ENCODE data around the gene DHRS3. TPM values are rescaled to one million over a fixed set of nuclear protein-coding genes. Genes with fewer than 3 reads are reported as not detected.

DHRS3 gene
- total RNA-seq, 1 experiment from 2014 or later = 0.19 TPM

GRCh38 chr1:12594966-12595756 lies 22.8 kb downstream of the DHRS3 start:
- Histone ChIP-seq H2AFZ (ENCODE audit: low read length) (no peak overlapping the region), H3K36me3 (ENCODE audit: insufficient read depth, low read length) (no peaks in the 10 kb centered on the region), H3K27me3 (ENCODE audit: low read length) (no peaks in the 10 kb centered on the region), H4K20me1 (ENCODE audit: insufficient read depth, low read depth, low read length) (no peaks in the 10 kb centered on the region), H3K27ac (ENCODE audit: low read length) (no peak overlapping the region), H3K4me2 (ENCODE audit: low read depth, low read length, poor library complexity, severe bottlenecking) (no peak overlapping the region), H3K79me2 (ENCODE audit: low read length) (no peaks in the 10 kb centered on the region), H3K4me1 (ENCODE audit: low read length) (no peaks in the 10 kb centered on the region), H3K9ac (ENCODE audit: low read length) (no peak overlapping the region), H3K9me3 (ENCODE audit: low read length) (no peaks in the 10 kb centered on the region), H3K9me2 (replicated peaks; ENCODE audit: insufficient read depth, low read length) (no peaks in the 10 kb centered on the region), H3K4me3 (ENCODE audit: low read length) (no peak overlapping the region)
- DNase-seq = no peak

- Histone ChIP-seq H3K27me3 (ENCODE audit: low read length) (no peaks in the 10 kb centered on the region), H3K36me3 (ENCODE audit: insufficient read depth, low read length) (no peaks in the 10 kb centered on the region), H3K27ac (ENCODE audit: low read length) (no peak overlapping the region), H3K79me2 (ENCODE audit: low read length) (no peaks in the 10 kb centered on the region), H3K9me2 (replicated peaks; ENCODE audit: insufficient read depth, low read length) (no peaks in the 10 kb centered on the region), H4K20me1 (ENCODE audit: insufficient read depth, low read depth, low read length) (no peaks in the 10 kb centered on the region), H3K4me1 (ENCODE audit: low read length) (no peaks in the 10 kb centered on the region), H3K9ac (ENCODE audit: low read length) (no peak overlapping the region), H3K9me3 (ENCODE audit: low read length) (no peaks in the 10 kb centered on the region), H3K4me3 (ENCODE audit: low read length) (no peak overlapping the region), H2AFZ (ENCODE audit: low read length) (no peak overlapping the region), H3K4me2 (ENCODE audit: low read depth, low read length, poor library complexity, severe bottlenecking) (no peak overlapping the region)
- no peak for DNase-seq
Observed at GRCh38 chr1:12594490-12594889, 23.5 kb downstream of the DHRS3 start.

- no peak overlapping the region for H3K9ac ChIP-seq (ENCODE audit: low read length)
- H3K27ac ChIP-seq (ENCODE audit: low read length) = no peak overlapping the region
- H4K20me1 ChIP-seq (ENCODE audit: insufficient read depth, low read depth, low read length) = no peaks in the 10 kb centered on the region
- H3K9me2 ChIP-seq (replicated peaks; ENCODE audit: insufficient read depth, low read length) = no peaks in the 10 kb centered on the region
- H3K27me3 ChIP-seq (ENCODE audit: low read length) = no peaks in the 10 kb centered on the region
- H2AFZ ChIP-seq (ENCODE audit: low read length) = no peak overlapping the region
- no peak overlapping the region for H3K4me3 ChIP-seq (ENCODE audit: low read length)
- no peaks in the 10 kb centered on the region for H3K79me2 ChIP-seq (ENCODE audit: low read length)
- no peaks in the 10 kb centered on the region for H3K36me3 ChIP-seq (ENCODE audit: insufficient read depth, low read length)
- no peak for DNase-seq
- H3K9me3 ChIP-seq (ENCODE audit: low read length) = no peaks in the 10 kb centered on the region
- no peaks in the 10 kb centered on the region for H3K4me1 ChIP-seq (ENCODE audit: low read length)
- no peak overlapping the region for H3K4me2 ChIP-seq (ENCODE audit: low read depth, low read length, poor library complexity, severe bottlenecking)
Observed at GRCh38 chr1:12593621-12594066, 24.4 kb downstream of the DHRS3 start.

GRCh38 chr1:12592496-12592895 lies 25.5 kb downstream of the DHRS3 start:
- Histone ChIP-seq H3K79me2 (ENCODE audit: low read length) (no peaks in the 10 kb centered on the region), H3K9me3 (ENCODE audit: low read length) (no peaks in the 10 kb centered on the region), H4K20me1 (ENCODE audit: insufficient read depth, low read depth, low read length) (no peaks in the 10 kb centered on the region)

GRCh38 chr1:12591267-12591938 lies 26.6 kb downstream of the DHRS3 start:
- DNase-seq = no peak
- H3K27ac ChIP-seq (ENCODE audit: low read length) = no peak overlapping the region
- H3K27me3 ChIP-seq (ENCODE audit: low read length) = no peaks in the 10 kb centered on the region
- H3K4me3 ChIP-seq (ENCODE audit: low read length) = no peak overlapping the region
- H3K9me2 ChIP-seq (replicated peaks; ENCODE audit: insufficient read depth, low read length) = no peaks in the 10 kb centered on the region
- no peak overlapping the region for H3K4me2 ChIP-seq (ENCODE audit: low read depth, low read length, poor library complexity, severe bottlenecking)
- no peaks in the 10 kb centered on the region for H3K36me3 ChIP-seq (ENCODE audit: insufficient read depth, low read length)
- no peaks in the 10 kb centered on the region for H3K79me2 ChIP-seq (ENCODE audit: low read length)
- H2AFZ ChIP-seq (ENCODE audit: low read length) = no peak overlapping the region
- H3K9ac ChIP-seq (ENCODE audit: low read length) = no peak overlapping the region
- no peaks in the 10 kb centered on the region for H3K4me1 ChIP-seq (ENCODE audit: low read length)
- H4K20me1 ChIP-seq (ENCODE audit: insufficient read depth, low read depth, low read length) = no peaks in the 10 kb centered on the region
- no peaks in the 10 kb centered on the region for H3K9me3 ChIP-seq (ENCODE audit: low read length)

More at GRCh38 chr1:12592496-12592895, 25.5 kb downstream of the DHRS3 start:
- H2AFZ ChIP-seq (ENCODE audit: low read length) = no peak overlapping the region
- H3K36me3 ChIP-seq (ENCODE audit: insufficient read depth, low read length) = no peaks in the 10 kb centered on the region
- H3K4me1 ChIP-seq (ENCODE audit: low read length) = no peaks in the 10 kb centered on the region
- no peaks in the 10 kb centered on the region for H3K9me2 ChIP-seq (replicated peaks; ENCODE audit: insufficient read depth, low read length)
- H3K4me2 ChIP-seq (ENCODE audit: low read depth, low read length, poor library complexity, severe bottlenecking) = no peak overlapping the region
- H3K9ac ChIP-seq (ENCODE audit: low read length) = no peak overlapping the region
- no peak for DNase-seq
- H3K27ac ChIP-seq (ENCODE audit: low read length) = no peak overlapping the region
- H3K4me3 ChIP-seq (ENCODE audit: low read length) = no peak overlapping the region
- H3K27me3 ChIP-seq (ENCODE audit: low read length) = no peaks in the 10 kb centered on the region

GRCh38 chr1:12588695-12589094 lies 29.3 kb downstream of the DHRS3 start:
- Histone ChIP-seq H3K4me3 (ENCODE audit: low read length) (no peak overlapping the region), H3K27ac (ENCODE audit: low read length) (no peak overlapping the region), H3K36me3 (ENCODE audit: insufficient read depth, low read length) (no peaks in the 10 kb centered on the region), H3K4me2 (ENCODE audit: low read depth, low read length, poor library complexity, severe bottlenecking) (no peak overlapping the region), H3K27me3 (ENCODE audit: low read length) (no peaks in the 10 kb centered on the region), H3K79me2 (ENCODE audit: low read length) (no peaks in the 10 kb centered on the region), H4K20me1 (ENCODE audit: insufficient read depth, low read depth, low read length) (no peaks in the 10 kb centered on the region), H3K9me3 (ENCODE audit: low read length) (no peaks in the 10 kb centered on the region), H3K4me1 (ENCODE audit: low read length) (no peaks in the 10 kb centered on the region), H3K9ac (ENCODE audit: low read length) (no peak overlapping the region), H3K9me2 (replicated peaks; ENCODE audit: insufficient read depth, low read length) (no peaks in the 10 kb centered on the region), H2AFZ (ENCODE audit: low read length) (no peak overlapping the region)
- DNase-seq = no peak

- Histone ChIP-seq H3K9me2 (replicated peaks; ENCODE audit: insufficient read depth, low read length) (no peaks in the 10 kb centered on the region), H3K36me3 (ENCODE audit: insufficient read depth, low read length) (no peaks in the 10 kb centered on the region), H3K9me3 (ENCODE audit: low read length) (no peaks in the 10 kb centered on the region), H3K9ac (ENCODE audit: low read length) (no peak overlapping the region), H2AFZ (ENCODE audit: low read length) (no peak overlapping the region), H3K4me2 (ENCODE audit: low read depth, low read length, poor library complexity, severe bottlenecking) (no peak overlapping the region), H3K4me1 (ENCODE audit: low read length) (no peaks in the 10 kb centered on the region), H4K20me1 (ENCODE audit: insufficient read depth, low read depth, low read length) (no peaks in the 10 kb centered on the region), H3K27ac (ENCODE audit: low read length) (no peak overlapping the region), H3K79me2 (ENCODE audit: low read length) (no peaks in the 10 kb centered on the region), H3K4me3 (ENCODE audit: low read length) (no peak overlapping the region), H3K27me3 (ENCODE audit: low read length) (no peaks in the 10 kb centered on the region)
- DNase-seq = no peak
Observed at GRCh38 chr1:12587981-12588640, 29.9 kb downstream of the DHRS3 start.
